ENCODE data around the gene HBD.

The HBD gene

GRCh38 chr11:5233307-5233706 is 976 bp downstream of the HBD start:
- DNase-seq (ENCODE audit: low read depth in 1 of 2, low spot score in 1 of 2), result no peak

DNA sequence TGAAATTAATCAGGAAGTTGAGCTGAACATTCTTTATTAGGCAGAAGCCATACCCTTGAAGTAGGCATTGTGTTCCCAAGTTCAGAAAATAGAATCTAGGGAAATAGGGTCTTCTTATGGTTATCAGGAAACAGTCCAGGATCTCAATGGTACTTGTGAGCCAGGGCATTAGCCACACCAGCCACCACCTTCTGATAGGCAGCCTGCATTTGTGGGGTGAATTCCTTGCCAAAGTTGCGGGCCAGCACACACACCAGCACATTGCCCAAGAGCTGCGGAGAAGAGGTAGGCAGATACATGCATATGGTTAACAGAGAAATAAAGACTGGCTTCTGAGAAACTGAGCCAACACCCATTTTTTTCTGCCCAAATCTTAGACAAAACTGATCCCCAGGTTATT is 1.5 kb downstream of the HBD start:
- DNase-seq (ENCODE audit: low read depth in 1 of 2, low spot score in 1 of 2), result no peak

DNA sequence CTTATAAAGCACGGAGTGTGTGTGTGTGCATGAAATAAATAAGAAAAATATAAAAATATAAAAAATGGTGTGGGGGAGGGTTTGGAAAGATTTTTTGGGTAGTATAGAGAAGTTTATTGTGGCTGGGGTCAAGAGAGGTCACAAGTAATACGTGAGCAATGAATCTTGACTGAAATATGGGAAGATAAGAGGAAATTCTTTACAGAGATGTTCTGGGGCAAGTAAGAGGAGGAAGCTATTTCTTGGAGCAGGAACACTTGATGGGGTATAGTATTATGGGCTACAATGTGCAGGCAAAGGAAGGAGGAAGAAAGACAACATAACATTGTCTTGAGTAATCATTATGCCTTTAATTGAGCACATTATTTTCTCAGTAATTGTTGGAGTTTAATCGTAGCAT is 2.1 kb downstream of the HBD start:
- no peak for DNase-seq (ENCODE audit: low read depth in 1 of 2, low spot score in 1 of 2)

DNA sequence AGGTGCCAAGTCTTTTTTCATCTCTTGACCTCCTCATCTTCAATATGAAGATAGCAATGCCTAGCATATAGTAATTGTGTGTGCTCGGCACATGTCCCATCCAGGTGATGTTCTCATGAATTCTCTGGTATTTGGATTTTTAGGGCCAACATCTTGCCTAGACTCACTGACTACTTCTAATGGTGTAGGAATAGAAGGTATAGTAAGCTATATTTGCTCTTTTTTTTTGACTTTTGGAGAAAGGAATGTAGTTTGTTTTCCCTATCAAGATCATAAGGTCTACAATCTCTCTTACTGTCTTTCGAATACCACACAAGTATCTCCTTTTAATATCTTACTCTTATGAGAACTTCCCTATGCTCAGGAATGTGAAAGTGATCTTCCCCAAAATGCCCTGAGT is 3.2 kb downstream of the HBD start:
- DNase-seq (ENCODE audit: low read depth in 1 of 2, low spot score in 1 of 2), result no peak

GRCh38 chr11:5230266-5230665 is 4.0 kb downstream of the HBD start:
- no peak for DNase-seq (ENCODE audit: low read depth in 1 of 2, low spot score in 1 of 2)

GRCh38 chr11:5229796-5230195 is 4.5 kb downstream of the HBD start:
- DNase-seq (ENCODE audit: low read depth in 1 of 2, low spot score in 1 of 2), result no peak

- no peak for DNase-seq (ENCODE audit: low read depth in 1 of 2, low spot score in 1 of 2)
These were observed 4.9 kb downstream of the HBD start for GRCh38 chr11:5229356-5229755.

DNA sequence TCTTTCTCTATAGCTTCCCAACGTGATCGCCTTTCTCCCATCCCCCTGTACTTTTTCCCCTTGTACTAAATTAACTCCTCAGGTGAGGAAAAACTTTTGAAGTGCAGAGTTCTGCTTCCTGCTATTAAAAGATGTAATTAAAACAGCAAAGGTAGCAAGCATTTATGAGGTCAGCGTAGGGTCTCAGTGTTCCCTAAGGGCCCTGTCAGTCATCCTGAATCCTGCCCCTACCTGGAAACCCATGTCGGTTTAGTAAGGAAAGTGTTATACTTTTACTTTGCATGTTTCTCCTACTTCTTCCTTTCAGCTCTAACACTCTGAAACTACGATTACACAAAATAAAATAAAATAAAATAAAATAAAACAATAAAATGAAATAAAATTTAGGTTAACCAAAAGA is 6.2 kb downstream of the HBD start:
- no peak for DNase-seq (ENCODE audit: low read depth in 1 of 2, low spot score in 1 of 2)

GRCh38 chr11:5227681-5228080 is 6.6 kb downstream of the HBD start:
- no peak for DNase-seq (ENCODE audit: low read depth in 1 of 2, low spot score in 1 of 2)

- no peak for DNase-seq (ENCODE audit: low read depth in 1 of 2, low spot score in 1 of 2)
These were observed 7.5 kb downstream of the HBD start, which contains the start of gene HBB for GRCh38 chr11:5226732-5227310. HBB (minus strand) TSS chr11:5227071; CDS start chr11:5227021, 50 bp downstream.

GRCh38 chr11:5225480-5225871 is 8.8 kb downstream of the HBD start:
- DNase-seq (ENCODE audit: low read depth in 1 of 2, low spot score in 1 of 2), result no peak

GRCh38 chr11:5224538-5225479 is 9.5 kb downstream of the HBD start:
- DNase-seq (ENCODE audit: low read depth in 1 of 2, low spot score in 1 of 2), result no peak

GRCh38 chr11:5223686-5224085 is 10.6 kb downstream of the HBD start:
- no peak for DNase-seq (ENCODE audit: low read depth in 1 of 2, low spot score in 1 of 2)

- no peak for DNase-seq (ENCODE audit: low read depth in 1 of 2, low spot score in 1 of 2)
These were observed 11.1 kb downstream of the HBD start for GRCh38 chr11:5223146-5223545.

GRCh38 chr11:5210376-5210885 is 23.9 kb downstream of the HBD start:
- no peak for DNase-seq (ENCODE audit: low read depth in 1 of 2, low spot score in 1 of 2)

GRCh38 chr11:5204787-5205186 is 29.5 kb downstream of the HBD start:
- DNase-seq (ENCODE audit: low read depth in 1 of 2, low spot score in 1 of 2), result no peak

DNA sequence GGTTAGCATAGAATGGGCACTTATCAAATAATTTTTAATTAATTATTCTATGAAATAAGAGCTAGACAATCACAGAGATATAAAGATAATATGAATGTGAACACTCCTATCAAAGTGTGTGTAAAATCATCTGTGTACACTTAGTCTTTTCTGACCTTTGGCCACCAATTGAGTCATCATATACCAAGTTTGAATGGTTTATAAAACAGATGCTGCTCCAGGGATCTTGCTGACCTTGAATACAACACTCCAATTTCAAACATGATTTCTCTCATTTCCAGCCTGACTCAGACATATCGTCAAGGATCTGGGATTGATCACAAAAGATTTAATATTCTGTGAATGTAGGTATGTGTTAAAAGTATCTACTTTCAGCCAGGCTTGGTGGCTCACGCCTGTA is 30.9 kb downstream of the HBD start:
- no peak for DNase-seq (ENCODE audit: low read depth in 1 of 2, low spot score in 1 of 2)

DNA sequence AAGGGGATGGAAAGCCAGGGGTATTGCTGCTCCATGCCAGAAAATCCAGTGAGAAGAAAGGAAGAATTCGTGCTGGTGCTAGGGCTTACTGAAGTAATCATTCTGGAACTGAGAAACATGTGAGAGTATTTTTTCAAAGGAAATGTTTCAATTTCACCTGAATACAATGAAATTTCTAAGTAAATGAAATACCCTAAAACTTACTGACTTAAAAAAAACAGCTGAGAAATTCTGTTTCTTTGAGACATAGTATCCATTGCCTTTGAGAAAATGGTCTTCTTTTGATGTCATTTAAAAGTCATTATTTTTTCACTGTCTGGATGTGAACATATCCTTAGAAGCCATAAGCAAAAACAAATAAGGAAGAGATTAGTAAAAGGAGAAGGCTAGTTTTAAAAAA is 33.7 kb downstream of the HBD start, which contains the start of gene OR51V1:
Gene OR51V1, minus strand, starts transcription at position 101 of the 400 bp plus-strand sequence. Its CDS starts 0 bp downstream, at position 101.
- no peak for DNase-seq (ENCODE audit: low read depth in 1 of 2, low spot score in 1 of 2)

GRCh38 chr11:5198285-5198684 is 36.0 kb downstream of the HBD start:
- no peak for DNase-seq (ENCODE audit: low read depth in 1 of 2, low spot score in 1 of 2)

- no peak for DNase-seq (ENCODE audit: low read depth in 1 of 2, low spot score in 1 of 2)
These were observed 36.7 kb downstream of the HBD start for GRCh38 chr11:5197536-5197935.

- no peak for DNase-seq (ENCODE audit: low read depth in 1 of 2, low spot score in 1 of 2)
These were observed 37.6 kb downstream of the HBD start for GRCh38 chr11:5196731-5197130.

GRCh38 chr11:5196067-5196466 is 38.2 kb downstream of the HBD start:
- no peak for DNase-seq (ENCODE audit: low read depth in 1 of 2, low spot score in 1 of 2)
